Ascending aorta (tissue), 2 donors: Measurements from ENCODE around the gene REEP5. TPM values are rescaled to one million over a fixed set of nuclear protein-coding genes. Genes with fewer than 3 reads are reported as not detected.
"Not testable (repeated sequence)": the region's sequence is repeated elsewhere in the genome, so short reads cannot be mapped to it uniquely, and the experiment has no call there.

ENCODE experiments used
- DNase-seq, 2 donors: peaks; one replicate each; pipeline ENCODE4 v3.0.0-alpha.2; 2019; ENCODE audit warnings: low spot score in 2 of 2
- H3K27ac ChIP-seq, 2 donors: fragments of 200-600 bp; sonication (generic); one replicate each; pipeline ENCODE4 v1.5.1; 2016 to 2017; ENCODE audit warnings: mild to moderate bottlenecking in 1 of 2
- H3K27me3 ChIP-seq: fragments of 200-600 bp; sonication (generic); one replicate; pipeline ENCODE4 v1.5.1; 2017
- H3K36me3 ChIP-seq, 2 donors: fragments of 200-600 bp; sonication (generic); one replicate each; pipeline ENCODE4 v1.5.1; 2016
- H3K4me1 ChIP-seq, 2 donors: fragments of 200-600 bp; sonication (generic); one replicate each; pipeline ENCODE4 v1.5.1; 2016 to 2017; ENCODE audit warnings: mild to moderate bottlenecking in 1 of 2
- H3K4me3 ChIP-seq, 2 donors: fragments of 200-600 bp; sonication (generic); one replicate each; pipeline ENCODE4 v1.5.1; 2016 to 2017; ENCODE audit warnings: mild to moderate bottlenecking in 1 of 2
- H3K9me3 ChIP-seq, 2 donors: fragments of 200-600 bp; sonication (generic); one replicate each; pipeline ENCODE4 v1.5.1; 2016
- intact Hi-C: fragments of 100-400 bp; cut with DNase I; formaldehyde crosslinking; loops from one replicate; pipeline ENCODE4 v1.15.1; 2023
- total RNA-seq: library from RNA; depleted of rRNA; stranded (reverse); fragments of >200 nt; gene quantifications from one replicate; pipeline ENCODE4 v1.1.0, GENCODE V29; 2016
- TF ChIP-seq, protein P1 (sequence below), 3 experiments: fragments of 200-600 bp in 2 of 3; fragments of 450-650 bp in 1 of 3; sonication (generic) in 2 of 3; IDR thresholded peaks; one replicate each; pipeline ENCODE4 v1.5.1; 2016 to 2019; ENCODE audit warnings: antibody characterized with exemption in 3 of 3, mild to moderate bottlenecking in 1 of 3, moderate library complexity in 1 of 3

Gene REEP5
- total RNA-seq, 1 donor from 2014 or later = 49.7 TPM

GRCh38 chr5:112960863-112961504 is 39.0 kb upstream of the REEP5 start:
- Histone ChIP-seq H3K27ac (no peak overlapping the region), H3K27me3 (no peaks in the 10 kb centered on the region), H3K4me3 (no peak overlapping the region), H3K9me3 (no peaks in the 10 kb centered on the region), H3K4me1 (peaks cover 0 to 30% of the 10 kb centered on the region in 2 donors), H3K36me3 (no peaks in the 10 kb centered on the region)
- intact Hi-C loops = loop anchor here (5.0 kb wide), 1 partner anchor 99 kb away; the partner anchor contains the start of gene SRP19
- TF ChIP-seq, protein P1, sequence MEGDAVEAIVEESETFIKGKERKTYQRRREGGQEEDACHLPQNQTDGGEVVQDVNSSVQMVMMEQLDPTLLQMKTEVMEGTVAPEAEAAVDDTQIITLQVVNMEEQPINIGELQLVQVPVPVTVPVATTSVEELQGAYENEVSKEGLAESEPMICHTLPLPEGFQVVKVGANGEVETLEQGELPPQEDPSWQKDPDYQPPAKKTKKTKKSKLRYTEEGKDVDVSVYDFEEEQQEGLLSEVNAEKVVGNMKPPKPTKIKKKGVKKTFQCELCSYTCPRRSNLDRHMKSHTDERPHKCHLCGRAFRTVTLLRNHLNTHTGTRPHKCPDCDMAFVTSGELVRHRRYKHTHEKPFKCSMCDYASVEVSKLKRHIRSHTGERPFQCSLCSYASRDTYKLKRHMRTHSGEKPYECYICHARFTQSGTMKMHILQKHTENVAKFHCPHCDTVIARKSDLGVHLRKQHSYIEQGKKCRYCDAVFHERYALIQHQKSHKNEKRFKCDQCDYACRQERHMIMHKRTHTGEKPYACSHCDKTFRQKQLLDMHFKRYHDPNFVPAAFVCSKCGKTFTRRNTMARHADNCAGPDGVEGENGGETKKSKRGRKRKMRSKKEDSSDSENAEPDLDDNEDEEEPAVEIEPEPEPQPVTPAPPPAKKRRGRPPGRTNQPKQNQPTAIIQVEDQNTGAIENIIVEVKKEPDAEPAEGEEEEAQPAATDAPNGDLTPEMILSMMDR (IDR thresholded peaks at IDR 0.05) = no peak
- DNase-seq = no peak

DNA sequence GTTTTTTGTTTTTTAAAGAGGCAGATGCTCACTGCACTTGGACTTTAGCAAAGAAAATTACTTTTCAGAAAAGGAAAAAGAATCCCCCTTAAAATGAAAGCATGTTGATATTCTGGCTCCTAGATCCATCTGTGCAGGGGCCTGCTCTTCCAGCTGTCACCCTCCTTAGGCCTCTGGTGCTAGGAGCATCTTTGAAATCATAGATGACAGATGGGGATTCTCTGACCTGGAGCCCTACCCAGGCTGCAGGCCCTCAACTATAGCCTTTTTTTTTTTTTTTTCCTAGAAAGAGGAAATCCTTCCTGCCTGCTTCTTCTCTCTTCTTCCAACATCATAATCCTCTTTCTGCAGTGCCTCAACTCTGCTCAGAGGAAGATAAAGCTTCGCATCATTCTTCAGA is 38.3 kb upstream of the REEP5 start:
- intact Hi-C loops = loop anchor here (5.0 kb wide), 1 partner anchor 98 kb away; the partner anchor contains the start of gene SRP19
- Histone ChIP-seq H3K9me3 (no peaks in the 10 kb centered on the region), H3K4me3 (no peak overlapping the region), H3K27me3 (no peaks in the 10 kb centered on the region), H3K4me1 (peaks cover 0 to 30% of the 10 kb centered on the region in 2 donors), H3K27ac (no peak overlapping the region), H3K36me3 (no peaks in the 10 kb centered on the region)
- DNase-seq = no peak
- TF ChIP-seq, protein P1 (IDR thresholded peaks at IDR 0.05) = no peak

GRCh38 chr5:112959872-112960271 is 37.8 kb upstream of the REEP5 start:
- DNase-seq, H3K36me3 ChIP-seq, H3K27me3 ChIP-seq, H3K9me3 ChIP-seq, H3K4me3 ChIP-seq: not testable (repeated sequence)
- intact Hi-C loops = loop anchor here (5.0 kb wide), 1 partner anchor 98 kb away; the partner anchor contains the start of gene SRP19
- Histone ChIP-seq H3K4me1 (peaks cover 0 to 30% of the 10 kb centered on the region in 2 donors), H3K27ac (peak overlapping the region in 1 of 2 donors; percentile 29)

GRCh38 chr5:112958093-112959088 is 36.4 kb upstream of the REEP5 start:
- peak in 1 of 2 donors; percentile 76 for DNase-seq
- intact Hi-C loops = no loop called here
- Histone ChIP-seq H3K4me1 (peaks cover 0 to 26% of the 10 kb centered on the region in 2 donors), H3K4me3 (no peak overlapping the region), H3K9me3 (no peaks in the 10 kb centered on the region), H3K36me3 (no peaks in the 10 kb centered on the region), H3K27ac (peak overlapping the region; percentile 57 to 58), H3K27me3 (no peaks in the 10 kb centered on the region)
- TF ChIP-seq, protein P1 (IDR thresholded peaks at IDR 0.05) = no peak

DNA sequence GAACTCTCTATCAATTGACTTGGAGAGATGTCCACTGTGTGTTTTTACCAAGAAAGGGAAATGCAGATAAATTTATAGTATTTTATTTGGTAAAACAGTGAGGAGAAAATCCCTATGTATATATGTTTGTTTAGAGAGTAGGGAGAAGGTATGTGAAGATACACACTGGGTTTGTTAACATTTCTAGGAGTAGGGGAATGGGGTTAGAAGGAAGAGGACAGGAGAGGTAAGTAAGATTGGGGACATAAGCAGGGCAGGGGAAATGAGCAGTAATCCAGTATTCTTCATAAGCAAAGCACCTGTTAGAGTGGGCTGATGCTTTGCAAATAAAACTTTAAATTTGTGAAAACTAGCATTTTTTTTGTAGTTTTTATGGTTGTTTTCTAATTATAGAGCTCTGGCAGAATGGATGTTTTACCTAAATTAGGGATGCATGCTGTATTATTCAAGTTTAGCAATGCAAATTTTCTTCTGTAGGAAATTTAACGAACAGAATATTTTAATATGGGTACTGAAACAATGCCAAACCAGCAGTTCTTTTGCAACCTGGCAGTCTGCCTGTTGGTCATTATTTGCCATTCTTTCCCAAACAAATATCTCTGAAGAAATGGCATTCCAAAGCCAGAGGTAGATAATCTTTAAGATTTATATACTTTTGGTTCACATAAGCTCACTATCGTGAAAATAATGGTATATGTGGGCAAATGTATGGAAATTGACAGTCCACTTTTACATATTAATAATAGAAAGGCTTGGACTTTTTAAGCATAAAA is 35.2 kb upstream of the REEP5 start:
- TF ChIP-seq, protein P1 (IDR thresholded peaks at IDR 0.05) = no peak
- intact Hi-C loops = no loop called here

More for the DNA sequence above, 35.2 kb upstream of the REEP5 start:
- DNase-seq = no peak
- Histone ChIP-seq H3K27ac (no peak overlapping the region), H3K4me3 (no peak overlapping the region), H3K27me3 (no peaks in the 10 kb centered on the region), H3K9me3 (no peaks in the 10 kb centered on the region), H3K4me1 (peaks cover 0 to 24% of the 10 kb centered on the region in 2 donors), H3K36me3 (no peaks in the 10 kb centered on the region)
